Mammary epithelial cell (primary cell): ENCODE measurements around the gene TAF13.

ENCODE experiments used
- CTCF ChIP-seq, 2 donors: IDR thresholded peaks in 1 of 2; conservative IDR thresholded peaks in 1 of 2; 2 replicates each; pipeline ENCODE4 v1.5.1; 2011 to 2012; ENCODE audit warnings: inconsistent platforms in 2 of 2, low read length in 2 of 2, mild to moderate bottlenecking in 2 of 2, control low read depth in 1 of 2, low read depth in 1 of 2; ENCODE audit not compliant: insufficient read depth in 1 of 2; ENCODE audit errors: extremely low read depth in 1 of 2
- EZH2 ChIP-seq: IDR thresholded peaks from 2 replicates; pipeline ENCODE4 v1.6.1; 2012; ENCODE audit warnings: low read length, inconsistent platforms, borderline replicate concordance

GRCh38 chr1:109089242-109090015 lies 13.6 kb upstream of the TAF13 start:
- TF ChIP-seq CTCF (conservative IDR thresholded peaks at IDR 0.05 in 1 of 2, IDR thresholded peaks at IDR 0.05 in 1 of 2; ENCODE audit: extremely low read depth in 1 of 2, insufficient read depth in 1 of 2, low read depth in 1 of 2, low read length in 2 of 2) (peak; percentile 67 to 73), EZH2 (no peak)
